HL-60 (cell line): Measurements from ENCODE around the gene KIAA1217.

Experiments
- DNase-seq, 2 experiments: peaks; one replicate each; pipeline ENCODE4 v3.0.0-alpha.2; 2010 to 2020; ENCODE audit warnings: low read depth in 1 of 2, low spot score in 1 of 2
- H3K27ac ChIP-seq: fragments of 250-450 bp; sonication (Bioruptor Pico); replicated peaks from 2 replicates; pipeline ENCODE4 v1.5.1; 2020; ENCODE audit warnings: mild to moderate bottlenecking, moderate library complexity
- H3K27me3 ChIP-seq: fragments of 250-450 bp; sonication (Bioruptor Pico); 2 replicates; pipeline ENCODE4 v1.5.1; 2021; ENCODE audit warnings: mild to moderate bottlenecking, moderate library complexity; ENCODE audit not compliant: insufficient read depth, poor library complexity, severe bottlenecking
- H3K4me3 ChIP-seq: replicated peaks from 2 replicates; pipeline ENCODE4 v1.5.1; 2011; ENCODE audit warnings: mild to moderate bottlenecking, control low read depth, low read length; ENCODE audit not compliant: insufficient read depth
- GABPA ChIP-seq: IDR thresholded peaks from 2 replicates; pipeline ENCODE4 v1.6.1; 2012; ENCODE audit warnings: low read depth
- POLR2AphosphoS5 ChIP-seq: IDR thresholded peaks from 2 replicates; pipeline ENCODE4 v1.6.1; 2012; ENCODE audit warnings: low read depth
- SPI1 ChIP-seq: IDR thresholded peaks from 2 replicates; pipeline ENCODE4 v1.6.1; 2012; ENCODE audit warnings: low read depth, mild to moderate bottlenecking, borderline replicate concordance
- TF ChIP-seq, protein P1 (sequence below): IDR thresholded peaks from one replicate; pipeline ENCODE4 v1.5.1; 2011; ENCODE audit warnings: low read length, control low read depth, inconsistent platforms; ENCODE audit not compliant: insufficient read depth
- TF ChIP-seq, protein P2 (sequence below): IDR thresholded peaks from 2 replicates; pipeline ENCODE4 v1.6.1; 2012; ENCODE audit warnings: low read depth; ENCODE audit not compliant: insufficient replicate concordance

Gene KIAA1217

DNA sequence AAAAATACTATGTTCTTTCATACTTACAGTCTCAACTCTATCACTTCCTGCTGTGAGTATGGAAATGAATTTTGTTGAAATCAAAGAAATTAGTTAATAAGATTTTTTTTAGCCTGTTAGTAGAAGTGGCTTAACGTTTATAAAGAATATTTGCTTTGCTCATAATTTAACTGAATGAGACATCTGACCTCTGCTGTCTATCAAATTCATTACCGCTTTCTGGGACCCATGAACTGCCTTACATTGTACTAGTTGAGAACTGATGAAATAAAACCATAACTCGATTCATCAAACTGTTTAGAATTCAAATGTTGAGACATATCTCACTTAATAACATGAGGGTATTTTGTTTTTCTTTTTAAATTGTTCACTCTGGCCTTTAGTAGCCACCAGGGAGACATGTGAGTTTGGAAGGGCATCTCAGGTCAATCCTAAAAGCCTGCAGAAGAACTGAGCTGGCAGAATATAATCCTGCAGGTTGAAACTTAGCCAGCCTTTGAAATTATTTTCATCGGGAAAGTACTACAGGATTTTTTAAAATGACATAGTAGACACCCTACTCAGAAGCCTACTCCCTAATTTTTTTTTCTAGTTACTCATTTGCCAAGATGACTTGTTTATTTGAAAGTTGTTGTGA, 78.7 kb downstream of the KIAA1217 start:
- TF ChIP-seq POLR2AphosphoS5 (no peak), SPI1 (no peak), GABPA (no peak)
- TF ChIP-seq, protein P1, sequence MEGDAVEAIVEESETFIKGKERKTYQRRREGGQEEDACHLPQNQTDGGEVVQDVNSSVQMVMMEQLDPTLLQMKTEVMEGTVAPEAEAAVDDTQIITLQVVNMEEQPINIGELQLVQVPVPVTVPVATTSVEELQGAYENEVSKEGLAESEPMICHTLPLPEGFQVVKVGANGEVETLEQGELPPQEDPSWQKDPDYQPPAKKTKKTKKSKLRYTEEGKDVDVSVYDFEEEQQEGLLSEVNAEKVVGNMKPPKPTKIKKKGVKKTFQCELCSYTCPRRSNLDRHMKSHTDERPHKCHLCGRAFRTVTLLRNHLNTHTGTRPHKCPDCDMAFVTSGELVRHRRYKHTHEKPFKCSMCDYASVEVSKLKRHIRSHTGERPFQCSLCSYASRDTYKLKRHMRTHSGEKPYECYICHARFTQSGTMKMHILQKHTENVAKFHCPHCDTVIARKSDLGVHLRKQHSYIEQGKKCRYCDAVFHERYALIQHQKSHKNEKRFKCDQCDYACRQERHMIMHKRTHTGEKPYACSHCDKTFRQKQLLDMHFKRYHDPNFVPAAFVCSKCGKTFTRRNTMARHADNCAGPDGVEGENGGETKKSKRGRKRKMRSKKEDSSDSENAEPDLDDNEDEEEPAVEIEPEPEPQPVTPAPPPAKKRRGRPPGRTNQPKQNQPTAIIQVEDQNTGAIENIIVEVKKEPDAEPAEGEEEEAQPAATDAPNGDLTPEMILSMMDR: no peak
- TF ChIP-seq, protein P2, sequence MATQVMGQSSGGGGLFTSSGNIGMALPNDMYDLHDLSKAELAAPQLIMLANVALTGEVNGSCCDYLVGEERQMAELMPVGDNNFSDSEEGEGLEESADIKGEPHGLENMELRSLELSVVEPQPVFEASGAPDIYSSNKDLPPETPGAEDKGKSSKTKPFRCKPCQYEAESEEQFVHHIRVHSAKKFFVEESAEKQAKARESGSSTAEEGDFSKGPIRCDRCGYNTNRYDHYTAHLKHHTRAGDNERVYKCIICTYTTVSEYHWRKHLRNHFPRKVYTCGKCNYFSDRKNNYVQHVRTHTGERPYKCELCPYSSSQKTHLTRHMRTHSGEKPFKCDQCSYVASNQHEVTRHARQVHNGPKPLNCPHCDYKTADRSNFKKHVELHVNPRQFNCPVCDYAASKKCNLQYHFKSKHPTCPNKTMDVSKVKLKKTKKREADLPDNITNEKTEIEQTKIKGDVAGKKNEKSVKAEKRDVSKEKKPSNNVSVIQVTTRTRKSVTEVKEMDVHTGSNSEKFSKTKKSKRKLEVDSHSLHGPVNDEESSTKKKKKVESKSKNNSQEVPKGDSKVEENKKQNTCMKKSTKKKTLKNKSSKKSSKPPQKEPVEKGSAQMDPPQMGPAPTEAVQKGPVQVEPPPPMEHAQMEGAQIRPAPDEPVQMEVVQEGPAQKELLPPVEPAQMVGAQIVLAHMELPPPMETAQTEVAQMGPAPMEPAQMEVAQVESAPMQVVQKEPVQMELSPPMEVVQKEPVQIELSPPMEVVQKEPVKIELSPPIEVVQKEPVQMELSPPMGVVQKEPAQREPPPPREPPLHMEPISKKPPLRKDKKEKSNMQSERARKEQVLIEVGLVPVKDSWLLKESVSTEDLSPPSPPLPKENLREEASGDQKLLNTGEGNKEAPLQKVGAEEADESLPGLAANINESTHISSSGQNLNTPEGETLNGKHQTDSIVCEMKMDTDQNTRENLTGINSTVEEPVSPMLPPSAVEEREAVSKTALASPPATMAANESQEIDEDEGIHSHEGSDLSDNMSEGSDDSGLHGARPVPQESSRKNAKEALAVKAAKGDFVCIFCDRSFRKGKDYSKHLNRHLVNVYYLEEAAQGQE: no peak
- no peak for DNase-seq
- Histone ChIP-seq H3K27ac (no peak overlapping the region), H3K4me3 (no peak overlapping the region), H3K27me3 (no peaks in the 10 kb centered on the region)

DNA sequence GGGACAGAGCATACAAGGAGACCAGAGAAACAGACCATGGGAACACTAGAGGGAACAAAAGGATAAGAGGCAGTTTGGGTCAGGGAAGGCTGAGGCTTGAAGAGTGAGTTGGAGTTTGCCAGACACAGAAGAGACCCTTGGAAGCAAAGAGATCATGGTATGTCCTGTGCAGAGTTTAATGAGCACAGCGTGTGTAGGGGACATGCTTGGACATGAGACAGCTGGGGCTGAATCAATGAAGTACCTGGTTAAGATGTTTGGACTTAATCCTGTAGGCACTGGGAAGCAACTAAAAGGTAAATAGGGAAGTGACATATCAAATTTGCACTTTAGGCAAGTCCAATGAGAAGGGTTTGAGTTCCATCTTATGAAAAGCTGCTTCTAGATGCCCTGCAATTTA, 79.6 kb downstream of the KIAA1217 start:
- no peak for DNase-seq
- Histone ChIP-seq H3K4me3 (no peak overlapping the region), H3K27ac (no peak overlapping the region), H3K27me3 (no peaks in the 10 kb centered on the region)
- TF ChIP-seq POLR2AphosphoS5 (no peak), GABPA (no peak), SPI1 (no peak)
- TF ChIP-seq, protein P2: no peak
- TF ChIP-seq, protein P1: no peak

DNA sequence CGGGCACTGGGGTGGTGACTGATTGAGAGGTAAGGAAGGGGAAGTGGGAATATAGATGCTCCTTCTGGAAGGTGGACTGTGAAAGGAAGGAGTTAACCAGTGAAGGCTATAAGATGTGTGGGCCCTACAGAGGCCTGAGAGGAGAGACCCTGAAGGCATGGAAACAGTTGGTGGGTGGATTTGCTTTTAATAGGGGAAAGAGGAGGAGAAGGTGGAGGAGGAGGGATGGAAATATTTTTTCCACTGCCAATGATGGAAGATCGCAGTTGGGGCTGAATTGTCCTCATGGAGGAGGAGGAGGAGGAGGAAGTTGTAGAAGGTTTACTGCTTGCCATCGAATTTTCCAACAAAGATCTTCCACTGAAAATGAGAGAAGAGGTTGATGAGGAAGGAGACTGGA, 80.3 kb downstream of the KIAA1217 start:
- no peaks in the 10 kb centered on the region for H3K27me3 ChIP-seq
- H3K27ac ChIP-seq: no peak overlapping the region
- no peak overlapping the region for H3K4me3 ChIP-seq
- no peak for DNase-seq
- TF ChIP-seq, protein P2: no peak
- TF ChIP-seq POLR2AphosphoS5 (no peak), SPI1 (no peak), GABPA (no peak)
- TF ChIP-seq, protein P1: no peak
